Activated CD4-positive, alpha-beta T cell treated with anti-CD3 and anti-CD28 coated beads for 48 hours (primary cell): ENCODE measurements around the gene MRPL14.

Experiments
- DNase-seq: peaks from one replicate; pipeline ENCODE4 v3.0.0-alpha.2; 2020

MRPL14 gene

GRCh38 chr6:44120692-44121443 is 6.4 kb downstream of the MRPL14 start:
- no peak for DNase-seq

GRCh38 chr6:44119704-44120262 is 7.5 kb downstream of the MRPL14 start:
- no peak for DNase-seq

GRCh38 chr6:44117397-44118128 is 9.7 kb downstream of the MRPL14 start:
- DNase-seq: no peak

GRCh38 chr6:44116641-44117382 is 10.4 kb downstream of the MRPL14 start:
- no peak for DNase-seq

GRCh38 chr6:44115866-44116265 is 11.4 kb downstream of the MRPL14 start:
- no peak for DNase-seq

- DNase-seq: no peak
These were observed 13.8 kb downstream of the MRPL14 start for GRCh38 chr6:44113414-44113813.

GRCh38 chr6:44111434-44112417 is 15.5 kb downstream of the MRPL14 start:
- no peak for DNase-seq

- DNase-seq: no peak
These were observed 16.3 kb downstream of the MRPL14 start for GRCh38 chr6:44110966-44111365.

GRCh38 chr6:44110005-44110676 is 17.1 kb downstream of the MRPL14 start:
- no peak for DNase-seq

- DNase-seq: no peak
These were observed 18.0 kb downstream of the MRPL14 start for GRCh38 chr6:44109212-44109611.

- DNase-seq: no peak
These were observed 18.8 kb downstream of the MRPL14 start for GRCh38 chr6:44108471-44108870.

- no peak for DNase-seq
These were observed 20.2 kb downstream of the MRPL14 start for GRCh38 chr6:44107017-44107416.

GRCh38 chr6:44105993-44106740 is 21.1 kb downstream of the MRPL14 start:
- no peak for DNase-seq

- no peak for DNase-seq
These were observed 22.1 kb downstream of the MRPL14 start for GRCh38 chr6:44105146-44105545.

GRCh38 chr6:44104481-44105021 is 22.7 kb downstream of the MRPL14 start:
- DNase-seq: no peak

- DNase-seq: no peak
These were observed 24.7 kb downstream of the MRPL14 start for GRCh38 chr6:44102527-44102926.

GRCh38 chr6:44101832-44102231 is 25.4 kb downstream of the MRPL14 start:
- no peak for DNase-seq

GRCh38 chr6:44100088-44100550 is 27.1 kb downstream of the MRPL14 start:
- peak; percentile 32 for DNase-seq

GRCh38 chr6:44099192-44099591 is 28.1 kb downstream of the MRPL14 start:
- DNase-seq: no peak

GRCh38 chr6:44097782-44098317 is 29.4 kb downstream of the MRPL14 start:
- no peak for DNase-seq
